ENCODE data around the gene CNBD2.
"Not testable (repeated sequence)": the region's sequence is repeated elsewhere in the genome, so short reads cannot be mapped to it uniquely, and the experiment has no call there.

Gene CNBD2

DNA sequence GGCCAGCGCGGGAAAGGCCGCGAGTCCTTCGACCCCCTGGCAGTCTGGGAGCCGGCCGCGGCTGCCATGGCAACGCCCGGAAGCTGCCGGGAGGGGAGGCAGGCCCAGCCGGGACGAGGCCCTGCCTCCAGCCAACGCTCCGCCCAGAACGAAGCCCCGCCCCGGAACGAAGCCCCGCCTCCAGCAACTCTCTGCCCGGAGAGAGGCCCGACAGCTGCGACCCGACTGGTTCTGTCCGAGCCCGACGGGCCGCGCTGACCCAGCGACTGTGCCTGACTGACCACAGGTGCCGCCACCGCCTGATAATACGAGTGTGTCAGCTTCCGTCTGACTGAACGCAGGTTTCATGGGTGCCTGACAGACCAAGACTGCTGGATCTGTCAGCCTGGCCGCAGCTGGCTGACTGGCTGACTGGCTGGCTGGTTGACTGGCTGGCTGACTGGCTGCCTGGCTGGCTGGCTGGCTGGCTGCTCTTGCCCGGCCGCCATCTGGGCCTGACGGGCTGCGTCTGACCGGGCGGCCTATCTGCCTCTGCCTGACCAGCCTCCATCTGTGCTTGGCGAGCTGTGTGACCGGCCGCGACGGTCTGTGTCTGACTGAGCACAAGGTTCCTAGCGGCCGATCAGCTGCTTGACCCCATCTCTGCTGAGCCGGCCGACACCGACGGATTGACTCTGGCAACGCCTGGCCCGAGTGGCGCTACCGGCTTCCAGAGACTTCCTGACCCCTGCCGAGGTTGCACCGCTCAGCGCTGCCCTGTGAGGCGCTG is 96.5 kb downstream of the CNBD2 start:
- peak; percentile 94 for DNase-seq

DNA sequence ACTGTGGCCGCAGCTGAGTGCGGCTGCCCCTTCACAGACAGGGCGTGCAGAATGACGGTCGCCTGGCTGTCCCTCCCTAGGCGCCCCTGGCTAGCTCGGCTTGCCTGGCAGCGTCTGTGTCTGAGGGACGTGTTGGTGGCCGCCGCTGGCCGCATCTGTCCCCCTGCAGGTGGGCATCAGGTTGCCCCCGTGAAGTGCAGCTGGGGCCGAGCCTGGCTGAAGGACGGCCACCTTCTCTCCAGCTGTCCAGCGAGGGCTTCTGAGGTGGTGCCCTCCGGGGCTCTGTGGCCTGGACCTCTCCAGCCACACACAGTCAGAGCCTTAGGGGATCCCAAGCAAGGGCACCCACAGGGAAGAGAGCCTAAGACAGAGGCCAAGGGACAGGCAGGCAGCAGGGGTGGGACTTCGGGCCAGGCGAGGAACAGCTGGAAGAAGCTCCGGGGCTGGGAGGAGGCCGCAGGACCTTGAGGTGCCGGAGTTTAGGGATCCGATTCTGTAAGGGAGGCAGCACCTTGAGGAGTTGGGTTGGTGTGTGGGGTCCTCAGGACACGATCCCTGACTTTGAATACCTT is 97.1 kb downstream of the CNBD2 start:
- DNase-seq, result no peak

DNA sequence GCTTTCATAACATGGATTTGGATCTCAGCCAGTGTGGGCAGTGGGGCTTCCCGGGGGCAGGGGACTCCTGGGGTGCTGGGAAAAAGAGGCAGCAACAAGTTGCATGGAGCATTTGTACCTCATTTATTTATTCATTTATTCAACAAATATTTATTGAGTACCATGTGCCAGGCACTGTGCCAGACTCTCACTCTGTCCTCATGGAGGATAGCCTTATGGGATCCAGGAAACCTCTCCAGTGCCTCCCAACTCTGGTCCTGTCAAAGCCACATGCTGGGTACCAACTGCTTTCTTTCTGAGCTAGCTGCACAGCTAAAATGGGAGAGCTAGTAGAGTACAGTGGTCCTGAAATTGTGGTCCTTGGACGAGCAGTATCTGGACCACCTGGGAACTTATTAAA is 98.4 kb downstream of the CNBD2 start:
- DNase-seq, result no peak

DNA sequence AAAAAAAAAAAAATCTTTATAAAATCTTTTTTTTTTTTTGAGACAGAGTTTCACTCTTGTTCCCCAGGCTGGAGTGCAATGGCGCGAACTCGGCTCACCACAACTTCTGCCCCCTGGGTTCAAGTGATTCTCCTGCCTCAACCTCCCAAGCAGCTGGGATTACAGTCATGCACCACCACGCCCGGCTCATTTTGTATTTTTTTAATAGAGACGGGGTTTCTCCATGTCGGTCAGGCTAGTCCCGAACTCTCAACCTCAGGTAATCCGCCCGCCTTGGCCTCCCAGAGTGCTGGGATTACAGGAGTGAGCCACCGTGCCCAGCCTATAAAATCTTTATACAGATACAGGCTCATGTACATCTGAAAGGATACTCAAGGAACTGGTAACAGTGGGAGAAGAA is 100.1 kb downstream of the CNBD2 start:
- DNase-seq, result not testable (repeated sequence)

DNA sequence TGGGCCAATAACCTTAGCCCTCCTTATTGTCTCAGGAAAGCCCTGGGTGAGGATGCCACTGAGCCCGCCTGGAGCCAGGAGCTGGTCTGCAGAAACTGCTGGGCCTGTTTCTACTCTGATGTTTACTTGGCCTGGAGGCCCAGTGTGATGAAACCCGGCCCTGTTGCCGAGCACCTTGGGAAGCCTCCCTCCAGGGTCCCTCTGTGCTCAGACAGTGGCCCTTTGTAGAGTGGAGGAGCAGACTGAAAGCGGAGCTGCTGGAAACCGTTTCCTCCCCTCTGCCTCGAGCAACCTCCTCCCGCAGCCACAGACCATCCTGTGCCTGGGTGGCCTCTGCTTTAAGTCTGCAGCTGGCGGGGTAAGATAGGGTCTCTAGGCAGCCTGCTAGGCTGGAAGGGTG is 102.1 kb downstream of the CNBD2 start:
- DNase-seq, result no peak

DNA sequence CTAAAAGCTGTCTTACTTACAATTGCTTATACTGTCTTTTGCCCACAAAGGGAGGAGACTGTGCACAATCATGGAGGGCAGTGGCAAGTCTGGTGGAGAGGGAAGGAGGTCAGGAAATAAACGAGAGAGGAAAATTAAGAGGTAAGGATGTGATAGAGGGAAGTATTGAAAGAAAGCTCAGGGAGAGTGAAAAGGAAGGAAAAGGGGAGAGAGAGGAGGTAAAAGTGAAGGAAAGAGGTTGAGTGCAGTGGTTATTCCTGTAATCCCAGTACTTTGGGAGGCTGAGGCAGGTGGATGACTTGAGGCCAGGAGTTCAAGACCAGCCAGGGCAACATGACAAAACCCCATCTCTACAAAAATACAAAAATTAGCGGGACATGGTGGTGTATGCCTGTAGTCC is 103.5 kb downstream of the CNBD2 start:
- no peak for DNase-seq

DNA sequence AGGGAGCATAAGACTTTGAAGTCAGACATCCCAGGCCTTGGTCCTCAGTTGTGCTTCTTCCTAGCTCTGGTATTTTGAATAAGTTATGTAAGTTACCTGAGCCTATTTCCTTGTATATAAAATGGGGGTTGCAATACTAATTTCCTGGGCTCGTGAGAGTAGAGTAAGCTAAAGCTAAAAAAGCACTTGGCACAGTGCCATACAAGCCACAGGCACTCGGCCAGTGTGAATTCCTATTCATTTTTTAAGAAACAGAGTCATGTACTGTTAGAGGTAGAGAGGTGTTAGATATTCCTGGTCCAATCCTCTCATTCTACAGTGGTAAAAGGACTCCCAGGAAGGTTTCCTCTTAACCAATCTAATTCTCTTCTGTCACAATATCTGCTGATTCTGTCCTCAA is 106.6 kb downstream of the CNBD2 start:
- no peak for DNase-seq

DNA sequence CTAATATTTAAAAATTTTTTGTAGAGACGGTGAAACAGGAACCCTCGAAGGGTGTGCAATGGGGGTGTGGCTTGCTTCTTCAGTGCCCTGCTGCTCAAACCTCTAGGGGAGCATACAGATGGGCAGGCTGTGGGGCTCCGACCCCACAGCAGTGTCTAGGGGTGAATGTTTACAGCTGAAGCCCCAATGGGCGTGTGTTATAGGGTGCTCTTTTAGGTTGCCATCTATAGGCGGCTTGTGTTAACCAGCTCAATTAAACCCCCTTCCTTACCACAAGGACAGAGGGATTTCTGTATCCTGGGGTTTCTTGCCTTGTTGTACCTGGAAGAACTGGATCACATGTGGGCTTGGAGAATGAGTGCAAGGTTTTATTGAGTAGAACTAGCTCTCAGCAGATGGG is 109.4 kb downstream of the CNBD2 start:
- not testable (repeated sequence) for DNase-seq

DNA sequence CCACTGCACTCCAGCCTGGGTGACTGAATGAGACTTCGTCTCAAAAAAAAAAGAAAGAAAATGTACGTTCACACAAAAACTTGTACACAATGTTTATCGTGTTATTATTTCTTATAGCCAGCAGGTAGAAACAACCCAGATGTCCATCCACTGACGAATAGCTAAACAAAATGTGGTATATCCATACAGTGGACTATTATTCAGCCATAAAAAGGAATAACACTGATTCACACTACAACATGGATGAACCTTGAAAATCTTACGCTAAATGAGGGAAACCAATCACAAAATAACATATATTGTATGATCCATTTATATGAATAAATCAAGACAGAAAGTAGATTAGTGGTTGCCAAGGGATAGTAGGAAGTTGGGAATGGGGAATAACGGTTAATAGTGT is 111.1 kb downstream of the CNBD2 start:
- no peak for DNase-seq

DNA sequence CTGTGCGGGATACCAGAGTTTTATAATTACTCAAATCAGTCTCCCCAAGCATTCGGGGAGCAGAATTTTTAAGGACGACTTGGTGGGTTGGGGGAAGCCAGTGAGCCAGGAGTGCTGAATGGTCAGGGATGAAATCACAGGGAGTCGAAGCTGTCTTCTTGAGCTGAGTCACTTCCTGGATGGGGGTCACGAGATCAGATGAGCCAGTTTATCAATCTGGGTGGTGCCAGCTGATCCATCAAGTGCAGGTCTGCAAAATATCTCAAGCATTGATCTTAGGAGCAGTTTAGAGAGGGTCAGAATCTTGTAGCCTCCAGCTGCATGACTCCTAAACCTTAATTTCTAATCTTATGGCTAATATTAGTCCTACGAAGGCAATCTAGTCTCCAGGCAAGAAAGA is 111.6 kb downstream of the CNBD2 start:
- not testable (repeated sequence) for DNase-seq

All from GOT3 (cell line).